DND-41 (cell line): Measurements from ENCODE around the gene FLNB.

ENCODE experiments used
- CTCF ChIP-seq: IDR thresholded peaks from 2 replicates; pipeline ENCODE4 v1.5.1; 2012; ENCODE audit warnings: borderline replicate concordance, low read length, moderate library complexity, mild to moderate bottlenecking; ENCODE audit not compliant: poor library complexity, severe bottlenecking; ENCODE audit errors: extremely low read depth
- EZH2 ChIP-seq: IDR thresholded peaks from 3 replicates; pipeline ENCODE4 v1.6.1; 2012; ENCODE audit warnings: borderline replicate concordance, low read depth, mild to moderate bottlenecking, moderate library complexity, low read length, inconsistent platforms; ENCODE audit not compliant: severe bottlenecking

GRCh38 chr3:58071480-58071971, 63.3 kb downstream of the FLNB start:
- no peak for TF ChIP-seq CTCF
- no peak for TF ChIP-seq EZH2
